Activated CD8-positive, alpha-beta memory T cell treated with anti-CD3 and anti-CD28 coated beads, Interleukin-2, amount 50 U/mL, for 48 hours (primary cell): Measurements from ENCODE around the gene KPNA6.

Source experiments
- DNase-seq: peaks from one replicate; pipeline ENCODE4 v3.0.0-alpha.2; 2020

The KPNA6 gene

GRCh38 chr1:32194984-32195383 is 87.1 kb downstream of the KPNA6 start:
- no peak for DNase-seq

- DNase-seq, result no peak
These were observed 87.7 kb downstream of the KPNA6 start for GRCh38 chr1:32195531-32195930.

GRCh38 chr1:32195972-32196823 is 88.3 kb downstream of the KPNA6 start:
- no peak for DNase-seq

DNA sequence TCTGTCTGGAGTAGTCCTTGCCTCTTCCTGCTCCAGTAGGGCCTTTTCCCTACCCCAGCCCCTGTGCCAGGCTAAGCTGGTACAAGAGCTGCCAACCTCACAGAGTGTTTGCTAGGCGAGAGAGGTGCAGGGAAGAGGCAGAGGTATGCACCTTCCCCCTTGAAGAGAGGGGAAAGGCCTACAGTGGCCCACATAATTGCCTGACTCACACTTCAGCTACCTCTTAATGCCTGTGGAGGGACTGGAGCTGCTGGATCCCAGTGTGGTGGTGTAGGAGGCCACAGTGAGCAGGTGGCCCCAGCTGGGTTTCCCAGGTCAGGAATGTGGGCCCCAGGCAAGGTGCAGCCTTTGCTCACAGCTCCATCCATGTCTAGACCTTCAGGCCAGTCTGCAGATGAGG is 89.2 kb downstream of the KPNA6 start:
- DNase-seq, result no peak

DNA sequence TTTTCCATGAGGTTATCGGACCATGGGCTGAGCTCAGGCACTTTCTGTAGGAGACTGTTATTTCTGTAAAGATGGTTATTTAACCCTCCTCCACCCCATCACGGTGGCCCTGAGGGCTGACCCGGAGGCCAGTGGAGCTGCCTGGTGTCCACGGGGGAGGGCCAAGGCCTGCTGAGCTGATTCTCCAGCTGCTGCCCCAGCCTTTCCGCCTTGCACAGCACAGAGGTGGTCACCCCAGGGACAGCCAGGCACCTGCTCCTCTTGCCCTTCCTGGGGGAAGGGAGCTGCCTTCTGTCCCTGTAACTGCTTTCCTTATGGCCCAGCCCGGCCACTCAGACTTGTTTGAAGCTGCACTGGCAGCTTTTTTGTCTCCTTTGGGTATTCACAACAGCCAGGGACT is 90.0 kb downstream of the KPNA6 start:
- no peak for DNase-seq

DNA sequence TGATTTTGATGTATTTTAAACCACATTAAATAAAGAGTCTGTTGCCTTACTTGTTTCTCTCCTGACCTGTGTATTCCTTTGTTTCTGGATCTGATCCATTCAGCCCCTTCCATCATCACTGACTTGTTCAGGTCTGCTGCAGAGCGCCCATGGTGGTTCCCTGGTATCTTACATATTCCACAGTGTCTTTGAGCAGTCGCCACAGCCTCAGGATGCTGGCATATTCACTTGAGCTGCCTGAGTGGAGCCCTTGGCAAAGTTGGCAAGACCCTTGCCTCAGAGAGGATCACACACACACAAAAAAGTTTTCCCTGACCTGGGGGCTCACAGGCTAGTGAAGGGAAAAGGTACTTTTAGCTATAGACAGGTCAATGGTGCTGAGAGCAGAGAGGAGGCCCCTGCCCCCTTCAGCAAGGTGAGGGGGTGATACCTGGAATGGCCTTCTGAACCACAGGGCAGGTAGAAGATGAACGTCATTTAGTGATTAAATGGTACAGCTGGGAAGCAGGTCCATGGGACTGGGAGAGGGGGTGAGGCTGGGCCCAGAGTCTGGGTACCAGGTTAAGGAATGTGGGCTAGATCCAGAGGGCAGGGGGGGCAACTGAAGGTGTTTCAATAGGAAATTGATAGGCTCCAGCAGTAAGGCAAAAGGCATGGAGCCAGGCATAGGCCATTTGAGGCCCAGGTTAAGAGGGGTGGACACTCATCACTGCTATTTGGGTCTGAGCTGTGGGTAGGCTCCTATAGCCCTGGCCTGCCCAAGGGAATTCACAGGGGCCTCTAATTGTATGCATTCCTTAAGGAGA is 90.6 kb downstream of the KPNA6 start:
- no peak for DNase-seq

GRCh38 chr1:32199043-32199716 is 91.3 kb downstream of the KPNA6 start:
- no peak for DNase-seq

DNA sequence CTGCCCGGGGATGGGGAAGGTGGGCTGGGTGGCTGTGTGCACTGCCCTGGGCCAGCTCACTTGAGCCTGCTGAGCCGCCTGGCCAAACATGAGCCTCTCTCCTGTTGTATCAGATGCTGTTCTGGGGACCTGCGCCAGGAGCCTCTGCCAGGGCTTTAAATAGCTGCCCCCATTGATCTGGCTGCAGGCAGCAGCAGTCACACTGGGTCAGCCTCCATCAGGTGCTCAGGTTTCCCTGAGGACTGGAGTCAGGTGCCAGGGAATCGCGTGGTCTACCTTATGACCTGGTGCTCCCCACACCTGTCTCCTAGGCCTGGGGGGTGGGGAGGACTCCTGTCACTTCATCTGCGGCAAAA is 91.8 kb downstream of the KPNA6 start:
- no peak for DNase-seq

GRCh38 chr1:32200226-32201010 is 92.6 kb downstream of the KPNA6 start, which contains the start of gene CCDC28B:
TSS of gene CCDC28B (plus strand) at chr1:32200595. CDS start at chr1:32201936, 1,341 bp downstream.
- peak; percentile 82 for DNase-seq

DNA sequence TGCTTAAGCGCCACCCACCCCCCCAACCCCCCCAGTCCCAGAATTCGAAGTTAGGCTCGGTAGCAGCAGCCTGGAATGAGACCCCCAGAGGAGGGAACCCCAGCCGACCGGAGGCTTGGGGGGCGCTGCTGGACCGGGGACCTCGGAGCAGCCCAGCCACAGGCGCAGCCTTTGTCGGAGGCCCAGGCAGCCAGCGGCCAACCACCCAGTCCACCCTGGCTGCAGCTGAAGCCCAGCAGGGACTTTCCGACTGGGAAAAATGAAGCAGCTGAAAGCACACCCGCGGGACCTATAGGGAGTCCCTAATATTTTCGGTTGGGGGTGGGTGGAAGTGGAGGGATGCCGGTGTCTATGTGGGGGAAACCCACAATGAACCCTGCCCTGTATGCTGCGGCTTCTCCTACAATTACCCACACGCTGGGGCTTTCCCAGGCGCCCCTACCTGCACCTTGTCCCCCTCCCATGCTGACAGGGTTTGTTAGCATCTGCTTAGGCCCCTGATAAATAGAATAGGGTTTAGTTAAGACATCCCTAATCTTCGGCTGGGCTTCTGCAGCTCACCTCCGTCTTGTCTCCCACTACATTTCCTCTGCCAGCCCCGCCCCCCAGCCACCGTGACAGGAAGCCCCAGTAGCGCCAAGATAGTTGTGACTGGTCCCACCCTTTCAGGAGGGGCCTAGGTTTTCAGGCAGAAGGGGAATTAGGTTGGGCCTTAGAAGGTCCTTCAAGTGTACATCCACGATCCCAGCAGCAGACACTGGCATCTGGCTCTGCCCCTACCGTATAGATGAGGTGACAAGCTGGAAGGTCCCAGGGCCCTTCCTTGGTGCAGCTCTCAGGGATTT is 93.4 kb downstream of the KPNA6 start:
- peak; percentile 89 for DNase-seq

DNA sequence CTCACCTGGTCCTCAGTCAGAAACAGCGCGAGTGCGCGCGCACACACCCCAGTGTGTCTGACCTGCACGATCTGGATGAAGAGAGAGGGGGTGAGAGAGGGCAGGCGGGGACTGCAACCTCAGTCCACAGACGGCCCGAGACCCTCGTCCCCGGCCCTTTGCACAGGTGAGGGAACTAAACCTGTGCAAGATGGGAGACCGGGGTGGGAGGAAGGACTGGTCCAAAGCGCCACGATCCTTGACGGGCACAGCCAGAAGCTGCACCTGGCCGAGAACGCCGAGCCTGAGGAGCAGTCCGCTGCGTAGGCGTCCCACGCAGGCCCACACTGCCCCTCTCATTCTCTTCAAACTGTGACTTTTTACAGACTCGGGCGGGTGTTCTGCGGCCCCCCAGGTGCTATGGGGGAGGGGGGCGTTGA is 97.1 kb downstream of the KPNA6 start:
- no peak for DNase-seq

GRCh38 chr1:32205401-32206370 is 97.8 kb downstream of the KPNA6 start, which contains the start of gene IQCC:
TSS of gene IQCC (plus strand) at chr1:32205671. CDS start at chr1:32205682, 11 bp downstream.
- peak; percentile 94 for DNase-seq

DNA sequence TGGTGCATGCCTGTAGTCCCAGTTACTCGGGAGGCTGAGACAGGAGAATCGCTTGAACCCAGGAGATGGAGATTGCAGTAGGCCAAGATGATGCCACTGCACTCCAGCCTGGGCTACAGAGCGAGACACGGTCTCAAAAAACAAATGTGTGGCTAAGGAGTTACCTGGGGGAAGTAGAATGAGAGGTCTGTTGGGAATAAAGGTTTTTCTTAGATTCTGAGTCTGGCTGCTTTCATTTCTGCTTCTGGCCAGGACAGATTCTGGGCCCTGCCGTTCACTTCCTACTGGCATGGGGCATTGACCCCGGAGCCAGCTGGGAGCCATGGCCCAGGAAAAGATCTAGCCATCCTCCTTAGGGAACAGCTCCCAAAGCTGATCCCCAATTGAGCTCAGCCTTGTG is 100.6 kb downstream of the KPNA6 start:
- no peak for DNase-seq

- DNase-seq, result no peak
These were observed 101.1 kb downstream of the KPNA6 start, which contains the start of gene DCDC2B for GRCh38 chr1:32208891-32209328. TSS of gene DCDC2B (plus strand) at chr1:32209089. CDS start at chr1:32209094, 5 bp downstream.

DNA sequence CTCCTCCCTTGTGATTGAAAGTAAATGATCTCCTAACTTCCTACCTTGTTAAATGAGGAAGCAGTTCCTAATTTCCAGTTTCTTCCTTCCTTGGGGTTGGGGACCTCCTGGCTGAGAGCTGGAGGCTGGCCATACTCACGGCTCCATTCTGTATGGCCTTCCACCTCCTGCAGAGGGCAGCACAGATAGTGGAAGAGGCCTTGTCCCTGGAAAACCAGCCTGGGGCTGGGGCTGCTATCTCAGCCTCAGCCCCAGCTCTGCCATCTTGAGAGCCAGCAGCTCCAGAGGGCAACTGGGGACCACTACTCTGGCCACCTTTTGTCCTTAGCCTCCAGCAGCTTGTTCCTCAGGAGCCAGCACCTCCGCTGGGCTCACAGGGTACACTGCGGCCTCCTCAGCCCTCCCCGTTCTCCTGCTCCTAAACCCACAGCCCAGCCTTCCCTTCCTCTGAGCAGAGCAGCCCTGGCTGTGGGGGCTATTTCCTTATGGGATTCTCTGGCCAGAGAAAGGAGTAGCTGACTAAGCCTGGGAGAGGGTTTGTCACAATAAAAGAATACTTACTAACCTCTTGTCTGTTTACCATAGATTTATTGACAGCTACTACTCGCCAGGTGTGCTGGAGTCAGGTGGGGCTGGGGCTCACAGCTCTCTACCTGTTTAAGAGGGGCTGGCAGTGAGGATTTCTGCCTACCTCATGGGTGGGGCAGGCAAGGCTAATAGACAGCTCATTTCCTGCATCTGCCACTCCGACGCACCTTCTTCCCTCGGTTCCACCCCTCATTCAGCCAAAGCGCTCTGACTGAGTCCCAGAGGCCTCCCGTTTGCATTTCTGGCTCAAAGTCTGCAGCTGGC is 108.0 kb downstream of the KPNA6 start:
- peak; percentile 67 for DNase-seq

DNA sequence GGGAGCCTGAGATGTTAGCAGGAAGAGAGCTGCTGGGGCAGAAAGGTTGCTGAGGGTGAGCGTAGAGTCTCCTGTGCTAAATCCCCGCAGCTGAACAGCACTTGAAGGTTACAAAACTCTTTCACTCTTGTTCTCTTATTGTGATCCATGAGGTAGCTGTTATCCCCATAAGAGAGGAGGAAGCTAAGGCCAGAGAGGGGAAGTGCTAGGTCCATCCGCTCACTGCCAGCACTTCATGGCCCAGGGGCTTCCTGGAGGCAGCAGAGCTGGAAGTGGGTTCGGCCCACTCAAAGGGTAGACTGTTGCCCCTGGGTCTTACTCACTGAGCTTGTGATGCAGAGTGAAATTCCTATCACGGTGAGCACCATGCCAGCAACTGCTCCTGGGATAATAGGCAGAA is 108.7 kb downstream of the KPNA6 start:
- no peak for DNase-seq

DNA sequence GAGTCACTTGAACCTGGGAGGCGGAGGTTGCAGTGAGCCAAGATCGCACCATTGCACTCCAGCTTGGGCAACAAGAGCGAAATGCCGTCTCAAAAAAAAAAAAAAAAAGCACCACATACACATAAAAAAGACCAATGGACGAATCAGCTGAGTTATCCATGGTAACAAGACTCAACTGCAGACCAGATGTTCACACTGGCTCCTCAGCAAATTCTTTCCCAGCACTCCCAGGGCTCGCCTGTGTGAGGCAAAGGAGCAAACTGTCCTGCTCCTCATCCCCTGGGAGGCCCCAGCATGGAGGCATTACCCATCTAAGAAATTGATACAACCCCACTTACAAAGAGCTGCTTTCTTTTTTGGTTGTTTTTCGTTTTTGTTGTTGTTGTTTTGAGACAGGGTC is 111.2 kb downstream of the KPNA6 start:
- DNase-seq, result no peak

DNA sequence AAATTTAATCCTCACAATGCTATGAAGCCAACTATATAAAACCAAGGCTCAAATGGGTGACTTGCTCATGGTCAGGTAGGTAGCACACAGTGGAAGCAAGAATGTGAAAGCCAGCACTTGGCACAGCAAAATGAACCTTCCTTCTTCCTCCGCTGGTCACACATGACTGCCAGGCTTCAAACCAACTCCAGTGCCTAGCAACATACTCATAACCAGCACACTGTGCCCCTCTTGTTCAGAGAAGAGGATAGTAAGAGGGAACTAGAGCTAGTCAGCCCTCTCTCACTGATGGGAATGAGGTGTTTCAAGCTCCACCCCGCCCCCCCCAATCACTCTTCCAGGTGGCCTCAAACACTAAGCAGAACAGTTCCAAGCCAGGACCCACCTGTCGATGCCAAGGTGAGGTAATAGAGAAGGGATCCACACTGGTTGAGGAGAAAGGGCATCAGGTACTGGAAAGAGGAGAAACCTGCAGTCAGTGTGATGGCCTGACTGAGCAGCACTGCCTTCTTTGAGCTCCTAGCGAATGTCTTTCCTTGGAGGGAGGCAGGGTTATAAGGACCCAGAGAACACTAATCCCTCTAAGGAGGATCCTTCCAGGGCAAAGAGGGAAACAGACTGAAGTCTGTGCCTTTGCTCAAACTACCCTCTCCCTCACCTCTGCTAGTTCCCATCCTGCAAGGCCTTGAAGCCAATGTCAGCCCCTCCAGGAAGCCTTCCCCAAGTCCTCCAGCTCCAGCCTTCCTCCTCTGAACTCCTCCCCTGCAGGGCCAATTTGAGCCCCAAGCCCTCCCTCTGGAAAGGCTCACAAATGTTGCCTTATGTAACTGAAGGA is 113.1 kb downstream of the KPNA6 start:
- DNase-seq, result no peak
